Panc1 (cell line): ENCODE measurements around the gene DCDC2B.

ENCODE experiments used
- CTCF ChIP-seq: fragments of 450-650 bp; IDR thresholded peaks from 2 replicates; pipeline ENCODE4 v1.5.1; 2017; ENCODE audit warnings: mild to moderate bottlenecking
- REST ChIP-seq, 2 experiments: IDR thresholded peaks; 2 replicates each; pipeline ENCODE4 v1.6.1; 2011 to 2012; ENCODE audit warnings: low read depth in 2 of 2, control low read depth in 1 of 2, low read length in 1 of 2, mild to moderate bottlenecking in 1 of 2, moderate library complexity in 1 of 2; ENCODE audit not compliant: insufficient read depth in 1 of 2

GRCh38 chr1:32181065-32181464 lies 27.8 kb upstream of the DCDC2B start:
- no peak for TF ChIP-seq CTCF
- no peak for TF ChIP-seq REST (IDR thresholded peaks at IDR 0.05; ENCODE audit: insufficient read depth in 1 of 2, low read depth in 2 of 2, low read length in 1 of 2)
